Activated gamma-delta T cell (primary cell): ENCODE data around the gene PHKA2.
"Not testable (repeated sequence)": the region's sequence is repeated elsewhere in the genome, so short reads cannot be mapped to it uniquely, and the experiment has no call there.

ENCODE experiments used
- DNase-seq: peaks from one replicate; lab custom pipeline; 2025; lab: John Stamatoyannopoulos, UW

The PHKA2 gene

GRCh38 chrX:18864390-18864920 lies 119.5 kb downstream of the PHKA2 start:
- DNase-seq = no peak

- DNase-seq = no peak
These were observed 122.4 kb downstream of the PHKA2 start for GRCh38 chrX:18861511-18861910.

- DNase-seq = no peak
These were observed 127.3 kb downstream of the PHKA2 start for GRCh38 chrX:18856645-18856997.

- DNase-seq = no peak
These were observed 127.8 kb downstream of the PHKA2 start for GRCh38 chrX:18855919-18856644.

- DNase-seq = not testable (repeated sequence)
These were observed 136.0 kb downstream of the PHKA2 start for GRCh38 chrX:18847901-18848300.
